H1 (cell line): ENCODE measurements around the gene PHLDA1. TPM values are rescaled to one million over a fixed set of nuclear protein-coding genes. Genes with fewer than 3 reads are reported as not detected.

Experiments used
- CTCF ChIA-PET: fragments of 300-600 bp; sonication (Branson Sonifier 250); formaldehyde crosslinking; loops from one replicate; lab custom pipeline; 2021; ENCODE audit not compliant: partially characterized antibody; lab: Charles Lee
- POLR2A ChIA-PET: fragments of 300-600 bp; sonication (Branson Sonifier 250); formaldehyde crosslinking; loops from one replicate; lab custom pipeline; 2021; ENCODE audit warnings: inconsistent platforms; ENCODE audit not compliant: partially characterized antibody; lab: Charles Lee
- DNase-seq, 2 experiments: peaks; one replicate each; pipeline versions ENCODE4 v3.0.0 to v3.0.0-alpha.2; 2010 to 2022; ENCODE audit warnings: low spot score in 2 of 2, low read depth in 1 of 2, mixed read lengths in 1 of 2
- FAIRE-seq: peaks from 2 replicates; lab custom pipeline; 2011; peaks lifted over from hg19 to GRCh38; lab: Jason Lieb, UNC
- H2AFZ ChIP-seq: 2 replicates; pipeline ENCODE4 v1.8.1; 2012; ENCODE audit warnings: low read length, inconsistent platforms
- H2AK5ac ChIP-seq: 2 replicates; pipeline ENCODE4 v1.6.1; 2013; ENCODE audit warnings: low read depth, low read length
- H2BK120ac ChIP-seq: replicated peaks from 2 replicates; pipeline ENCODE3; 2013; ENCODE audit warnings: low read depth, low read length, inconsistent platforms
- H2BK12ac ChIP-seq: 2 replicates; pipeline ENCODE4 v1.6.1; 2013; ENCODE audit warnings: low read depth, low read length
- H2BK15ac ChIP-seq: 2 replicates; pipeline ENCODE4 v1.6.1; 2013; ENCODE audit warnings: low read length
- H2BK20ac ChIP-seq: 2 replicates; pipeline ENCODE4 v1.6.1; 2013; ENCODE audit warnings: low read length
- H2BK5ac ChIP-seq: 2 replicates; pipeline ENCODE4 v1.6.1; 2013; ENCODE audit warnings: low read depth, low read length
- H3K14ac ChIP-seq: 2 replicates; pipeline ENCODE4 v1.6.1; 2013; ENCODE audit warnings: inconsistent platforms; ENCODE audit not compliant: insufficient read length
- H3K18ac ChIP-seq: 2 replicates; pipeline ENCODE4 v1.6.1; 2013; ENCODE audit warnings: low read length; ENCODE audit errors: extremely low read depth
- H3K23ac ChIP-seq: 2 replicates; pipeline ENCODE4 v1.6.1; 2013; ENCODE audit warnings: inconsistent platforms; ENCODE audit not compliant: insufficient read length
- H3K23me2 ChIP-seq: 2 replicates; pipeline ENCODE4 v1.6.1; 2013; ENCODE audit warnings: low read depth, low read length
- H3K27ac ChIP-seq: 2 replicates; pipeline ENCODE4 v1.6.1; 2011; ENCODE audit warnings: low read depth, low read length, inconsistent platforms
- H3K27me3 ChIP-seq, 4 experiments: replicated peaks in 1 of 4; 1 replicate in 1 of 4; 2 replicates in 3 of 4; pipeline versions ENCODE4 v1.6.1 to v1.8.1; 2011 to 2013; ENCODE audit warnings: low read length in 3 of 4, mild to moderate bottlenecking in 3 of 4, inconsistent platforms in 2 of 4, mixed read lengths in 2 of 4, moderate library complexity in 1 of 4; ENCODE audit not compliant: control insufficient read depth in 3 of 4, insufficient read depth in 3 of 4; ENCODE audit errors: extremely low read depth in 1 of 4
- H3K36me3 ChIP-seq, 4 experiments: 2 replicates each; pipeline versions ENCODE4 v1.6.1 to v1.8.1; 2011 to 2013; ENCODE audit warnings: mild to moderate bottlenecking in 4 of 4, low read length in 3 of 4, moderate library complexity in 2 of 4, control low read depth in 1 of 4, inconsistent platforms in 1 of 4; ENCODE audit not compliant: insufficient read depth in 4 of 4, control insufficient read depth in 2 of 4
- H3K4ac ChIP-seq: replicated peaks from 2 replicates; pipeline ENCODE3; 2013; ENCODE audit warnings: low read length, low read depth, mixed read lengths, inconsistent platforms; ENCODE audit not compliant: insufficient read length
- H3K4me1 ChIP-seq, 4 experiments: replicated peaks in 1 of 4; 1 replicate in 1 of 4; 2 replicates in 3 of 4; pipeline versions ENCODE4 v1.6.1 to v1.8.1; 2011 to 2013; ENCODE audit warnings: low read length in 3 of 4, inconsistent platforms in 2 of 4, mixed read lengths in 1 of 4; ENCODE audit not compliant: insufficient read depth in 4 of 4, control insufficient read depth in 3 of 4
- H3K4me2 ChIP-seq, 2 experiments: 2 replicates each; pipeline versions ENCODE4 v1.6.1 to v1.8.1; 2011 to 2013; ENCODE audit warnings: low read depth in 2 of 2, low read length in 2 of 2, control low read depth in 1 of 2, inconsistent platforms in 1 of 2, mild to moderate bottlenecking in 1 of 2; ENCODE audit not compliant: insufficient read depth in 1 of 2
- H3K4me3 ChIP-seq, 4 experiments: fragments of 200-600, 300-600 bp in 1 of 4; sonication (generic), shearing (Covaris generic), sonication (Bioruptor Twin) in 1 of 4; 2 replicates each; pipeline versions ENCODE4 v1.5.1 to v1.8.1; 2011 to 2016; ENCODE audit warnings: low read length in 4 of 4, low read depth in 3 of 4, control low read depth in 2 of 4, inconsistent platforms in 2 of 4, mild to moderate bottlenecking in 2 of 4, mixed read lengths in 1 of 4, moderate library complexity in 1 of 4; ENCODE audit not compliant: insufficient read depth in 2 of 4; ENCODE audit errors: extremely low read depth in 1 of 4
- H3K56ac ChIP-seq: replicated peaks from 2 replicates; pipeline ENCODE3; 2013; ENCODE audit warnings: low read depth, mild to moderate bottlenecking, mixed read lengths, low read length, inconsistent platforms; ENCODE audit not compliant: insufficient read length
- H3K79me1 ChIP-seq: 2 replicates; pipeline ENCODE4 v1.6.1; 2013; ENCODE audit warnings: low read depth, low read length, control low read depth
- H3K79me2 ChIP-seq, 2 experiments: 2 replicates each; pipeline versions ENCODE4 v1.6.1 to v1.8.1; 2012 to 2013; ENCODE audit warnings: low read length in 2 of 2, mild to moderate bottlenecking in 2 of 2, inconsistent platforms in 1 of 2; ENCODE audit not compliant: insufficient read depth in 2 of 2, control insufficient read depth in 1 of 2
- H3K9ac ChIP-seq, 4 experiments: replicated peaks in 1 of 4; 1 replicate in 1 of 4; 2 replicates in 3 of 4; pipeline versions ENCODE4 v1.6.1 to v1.8.1; 2011 to 2013; ENCODE audit warnings: low read depth in 3 of 4, low read length in 3 of 4, control low read depth in 2 of 4, mild to moderate bottlenecking in 2 of 4, moderate library complexity in 2 of 4, inconsistent platforms in 1 of 4; ENCODE audit errors: extremely low read depth in 1 of 4
- H3K9me3 ChIP-seq, 2 experiments: 2 replicates each; pipeline versions ENCODE4 v1.6.1 to v1.8.1; 2012 to 2013; ENCODE audit warnings: mild to moderate bottlenecking in 2 of 2, moderate library complexity in 2 of 2, control low read depth in 1 of 2, inconsistent platforms in 1 of 2, low read depth in 1 of 2, low read length in 1 of 2, mixed read lengths in 1 of 2; ENCODE audit not compliant: insufficient read depth in 2 of 2
- H4K20me1 ChIP-seq, 2 experiments: replicated peaks in 1 of 2; 2 replicates each; pipeline versions ENCODE3 to v1.8.1; 2011 to 2013; ENCODE audit warnings: inconsistent platforms in 2 of 2, low read length in 2 of 2, mild to moderate bottlenecking in 1 of 2; ENCODE audit not compliant: insufficient read depth in 2 of 2, control insufficient read depth in 1 of 2
- H4K5ac ChIP-seq: 2 replicates; pipeline ENCODE4 v1.6.1; 2013; ENCODE audit warnings: low read length, low read depth, mixed read lengths, inconsistent platforms; ENCODE audit not compliant: insufficient read length
- H4K8ac ChIP-seq: 2 replicates; pipeline ENCODE4 v1.8.0; 2013; ENCODE audit warnings: mild to moderate bottlenecking, moderate library complexity, low read length, inconsistent platforms; ENCODE audit not compliant: insufficient read depth; ENCODE audit errors: extremely low read depth
- H4K91ac ChIP-seq: replicated peaks from 2 replicates; pipeline ENCODE3; 2013; ENCODE audit warnings: low read length, mixed read lengths, inconsistent platforms; ENCODE audit not compliant: insufficient read length
- CBX8 ChIP-seq: fragments of 300-800, 300-1000 bp; sonication (generic); IDR thresholded peaks from 2 replicates; pipeline ENCODE4 v1.7.1; 2016; ENCODE audit warnings: low read depth, low read length, borderline replicate concordance
- CHD2 ChIP-seq: IDR thresholded peaks from 2 replicates; pipeline ENCODE4 v1.6.1; 2012; ENCODE audit warnings: low read length, improper control_type of control experiment
- CTBP2 ChIP-seq: IDR thresholded peaks from 2 replicates; pipeline ENCODE4 v1.7.0; 2011; ENCODE audit warnings: borderline replicate concordance, mild to moderate bottlenecking, moderate library complexity, mixed read lengths, low read length; ENCODE audit not compliant: insufficient read depth, insufficient read length
- CTCF ChIP-seq, 3 experiments: IDR thresholded peaks; 1 replicate in 2 of 3; 2 replicates in 1 of 3; pipeline versions ENCODE4 v1.5.1 to v1.6.1; 2011; ENCODE audit warnings: low read length in 3 of 3, mild to moderate bottlenecking in 3 of 3, inconsistent platforms in 2 of 3, low read depth in 1 of 3, moderate library complexity in 1 of 3; ENCODE audit not compliant: insufficient read depth in 1 of 3; ENCODE audit errors: control extremely low read depth in 1 of 3
- EZH2 ChIP-seq: fragments of 200-600 bp; sonication (generic); IDR thresholded peaks from 2 replicates; pipeline ENCODE4 v1.7.1; 2012; ENCODE audit warnings: low read depth, mild to moderate bottlenecking, moderate library complexity, low read length, inconsistent platforms; ENCODE audit not compliant: severe bottlenecking
- KDM5A ChIP-seq: fragments of 200-600 bp; IDR thresholded peaks from 2 replicates; pipeline ENCODE4 v1.7.1; 2012; ENCODE audit warnings: mild to moderate bottlenecking, low read length, inconsistent platforms, mixed read lengths
- SP1 ChIP-seq: IDR thresholded peaks from 2 replicates; pipeline ENCODE4 v1.6.1; 2011; ENCODE audit warnings: low read depth, low read length
- SP4 ChIP-seq: IDR thresholded peaks from 2 replicates; pipeline ENCODE4 v1.6.1; 2012; ENCODE audit warnings: low read length, inconsistent platforms
- WGBS, 2 experiments: shearing (Covaris generic) in 1 of 2; methylation state at CpG; one replicate each; pipeline versions ENCODE4 v1.1.6 to v1.1.7; 2013 to 2015; ENCODE audit warnings: low lambda C conversion rate in 2 of 2, mixed read lengths in 2 of 2, inconsistent platforms in 1 of 2, low coverage in 1 of 2, missing lambda C conversion rate in 1 of 2; ENCODE audit not compliant: insufficient replicate concordance in 2 of 2, insufficient coverage in 1 of 2, insufficient read length in 1 of 2; ENCODE audit errors: extremely low coverage in 1 of 2, missing lambda C conversion rate in 1 of 2; 5-methylcytosine and 5-hydroxymethylcytosine counted together
- polyA plus RNA-seq, 7 experiments: library from polyadenylated mRNA; depleted of rRNA in 3 of 7; stranded (reverse) in 5 of 7; unstranded in 2 of 7; fragments of >200 nt in 5 of 7; fragments of 200-250 nt in 2 of 7; gene quantifications; 1 replicate in 5 of 7; 2 replicates in 1 of 7; 4 replicates in 1 of 7; pipeline versions ENCODE4 v1.2.1 to v1.2.3, GENCODE V29; 2011 to 2013; ENCODE audit warnings: missing spikeins in 2 of 7, mixed read lengths in 2 of 7
- total RNA-seq: library from RNA; stranded (reverse); fragmentation: NEBNext Ultra II Directional; extraction: Animal tissue kit (Norgen Biotek cat#: 25700); gene quantifications from 2 replicates; pipeline ENCODE4 v1.2.1, GENCODE V29; 2021

Gene PHLDA1
- total and polyA plus RNA-seq, 2 of the 8 experiments (the other 6 are each of a cell fraction or from before 2014, with no cell fraction given): 18.9 to 19.4 TPM

- FAIRE-seq: no peak
- ChIA-PET CTCF (no interaction called here), POLR2A (no interaction called here)
- Histone ChIP-seq H3K9me3 (no peaks in the 10 kb centered on the region), H2AK5ac (no peak overlapping the region), H3K9ac (no peak overlapping the region), H4K91ac (no peak overlapping the region), H2AFZ (no peak overlapping the region), H3K79me2 (peaks cover 0 to 72% of the 10 kb centered on the region in 2 experiments; a peak in 3 of 4 replicates), H4K5ac (no peak overlapping the region), H2BK20ac (no peak overlapping the region), H3K23me2 (no peaks in the 10 kb centered on the region), H2BK12ac (no peak overlapping the region), H2BK120ac (no peak overlapping the region), H3K4me2 (no peak overlapping the region), H3K23ac (no peak overlapping the region), H2BK15ac (no peak overlapping the region), H3K14ac (no peak overlapping the region), H3K36me3 (peaks cover 4 to 82% (median 25%) of the 10 kb centered on the region in 4 experiments; a peak in 7 of 8 replicates), H2BK5ac (no peak overlapping the region), H3K27ac (no peak overlapping the region), H3K4me3 (no peak overlapping the region), H3K79me1 (peaks cover 2% of the 10 kb centered on the region; the same call in 1 of the 2 replicates), H3K27me3 (no peaks in the 10 kb centered on the region), H3K4me1 (peaks cover 0 to 9% (median 8%) of the 10 kb centered on the region in 4 experiments; a peak in 4 of 7 replicates), H4K20me1 (peaks cover 8 to 11% of the 10 kb centered on the region in 2 experiments), H3K18ac (no peak overlapping the region), H4K8ac (no peak overlapping the region), H3K56ac (no peak overlapping the region), H3K4ac (no peak overlapping the region)
- no peak for DNase-seq
- 46% methylated on average over 2 of the region's 2 CpGs; no CpG with 5 or more reads in 1 of the 2 experiments for WGBS, 2 experiments
- TF ChIP-seq CTBP2 (no peak), CTCF (IDR thresholded peaks at IDR 0.05; ENCODE audit: control extremely low read depth in 1 of 3, insufficient read depth in 1 of 3, low read depth in 1 of 3, low read length in 3 of 3) (no peak), EZH2 (no peak), CBX8 (no peak), CHD2 (no peak), KDM5A (no peak), SP1 (no peak), SP4 (no peak)
These were observed 28.5 kb upstream of the PHLDA1 start for GRCh38 chr12:76060111-76060510.
